Omental fat pad (tissue), 4 donors: Measurements from ENCODE around the gene PAH. TPM values are rescaled to one million over a fixed set of nuclear protein-coding genes. Genes with fewer than 3 reads are reported as not detected.

Experiments
- ATAC-seq: fragments of 150-250 bp; one replicate; pipeline ENCODE4 v1.9.1; 2016; ENCODE audit warnings: mild to moderate bottlenecking, moderate library complexity; ENCODE audit not compliant: low FRiP score
- DNase-seq: peaks from one replicate; pipeline ENCODE4 v3.0.0-alpha.2; 2019; ENCODE audit warnings: low spot score
- CTCF ChIP-seq, 3 donors: fragments of 450-650 bp; IDR thresholded peaks; one replicate each; pipeline ENCODE4 v1.5.1; 2016 to 2017; ENCODE audit warnings: antibody characterized with exemption in 3 of 3, mild to moderate bottlenecking in 3 of 3, moderate library complexity in 2 of 3
- total RNA-seq, 4 donors: library from RNA; depleted of rRNA; stranded (reverse); fragments of >200 nt; gene quantifications; one replicate each; pipeline ENCODE4 v1.1.0, GENCODE V29; 2016

PAH gene
- total RNA-seq, 4 donors from 2014 or later: 0.74 TPM; not detected in 3

GRCh38 chr12:102873077-102873476 lies 44.0 kb downstream of the PAH start:
- TF ChIP-seq CTCF (IDR thresholded peaks at IDR 0.05): no peak
- ATAC-seq (no peak), DNase-seq (no peak)

GRCh38 chr12:102871014-102871413 lies 46.0 kb downstream of the PAH start:
- no peak for TF ChIP-seq CTCF (IDR thresholded peaks at IDR 0.05)
- ATAC-seq: no peak
- no peak for DNase-seq

- TF ChIP-seq CTCF (IDR thresholded peaks at IDR 0.05): no peak
- DNase-seq: no peak
- ATAC-seq: no peak
Observed at GRCh38 chr12:102869571-102869970, 47.5 kb downstream of the PAH start.

GRCh38 chr12:102865821-102866615 lies 51.0 kb downstream of the PAH start:
- no peak for DNase-seq
- ATAC-seq: no peak
- no peak for TF ChIP-seq CTCF (IDR thresholded peaks at IDR 0.05)

- no peak for TF ChIP-seq CTCF (IDR thresholded peaks at IDR 0.05)
- no peak for DNase-seq
- ATAC-seq: no peak
Observed at GRCh38 chr12:102862486-102862885, 54.6 kb downstream of the PAH start.

GRCh38 chr12:102851246-102851645 lies 65.8 kb downstream of the PAH start:
- ATAC-seq (no peak), DNase-seq (no peak)
- no peak for TF ChIP-seq CTCF (IDR thresholded peaks at IDR 0.05)
